ENCODE results near the gene MMP26.

- TF ChIP-seq ZNF384 (IDR thresholded peaks at IDR 0.05), result no peak
- no peak for TF ChIP-seq NFRKB (IDR thresholded peaks at IDR 0.05)
- TF ChIP-seq FOXA1 (IDR thresholded peaks at IDR 0.05), result no peak
- no peak for TF ChIP-seq SP1 (IDR thresholded peaks at IDR 0.05)
- no peak for TF ChIP-seq HDGF (IDR thresholded peaks at IDR 0.05; ENCODE audit: borderline replicate concordance)
- TF ChIP-seq SUZ12 (IDR thresholded peaks at IDR 0.05), result no peak
- TF ChIP-seq ELF4 (IDR thresholded peaks at IDR 0.05), result no peak
These were observed 22.6 kb downstream of the MMP26 start for GRCh38 chr11:4727171-4727570.

Measured in HEK293T (cell line).